Duodenal mucosa (tissue), 2 donors: ENCODE data around the gene TESK2.

Experiments
- H3K27ac ChIP-seq: one replicate; pipeline ENCODE4 v1.7.0; 2013; ENCODE audit warnings: low read depth, low read length
- H3K27me3 ChIP-seq, 2 donors: one replicate each; pipeline ENCODE4 v1.7.0; 2013; ENCODE audit warnings: low read length in 2 of 2, control low read depth in 1 of 2; ENCODE audit not compliant: insufficient read depth in 2 of 2, control insufficient read depth in 1 of 2
- H3K36me3 ChIP-seq, 2 donors: one replicate each; pipeline ENCODE4 v1.7.0; 2013; ENCODE audit warnings: low read length in 2 of 2, control low read depth in 1 of 2; ENCODE audit not compliant: insufficient read depth in 2 of 2, control insufficient read depth in 1 of 2
- H3K4me1 ChIP-seq, 2 donors: one replicate each; pipeline ENCODE4 v1.7.0; 2013; ENCODE audit warnings: low read length in 2 of 2, control low read depth in 1 of 2; ENCODE audit not compliant: insufficient read depth in 2 of 2, control insufficient read depth in 1 of 2
- H3K4me3 ChIP-seq, 2 donors: one replicate each; pipeline ENCODE4 v1.7.0; 2013; ENCODE audit warnings: low read length in 2 of 2, low read depth in 1 of 2
- H3K9ac ChIP-seq, 2 donors: one replicate each; pipeline ENCODE4 v1.7.0; 2013; ENCODE audit warnings: low read length in 2 of 2, low read depth in 1 of 2
- H3K9me3 ChIP-seq, 2 donors: one replicate each; pipeline ENCODE4 v1.7.0; 2013; ENCODE audit warnings: low read length in 2 of 2, control low read depth in 1 of 2; ENCODE audit not compliant: control insufficient read depth in 1 of 2

The TESK2 gene

GRCh38 chr1:45346473-45346872 lies 144.5 kb downstream of the TESK2 start:
- Histone ChIP-seq H3K4me1 (peaks cover 7 to 9% of the 10 kb centered on the region in 2 donors), H3K27me3 (no peaks in the 10 kb centered on the region), H3K9me3 (no peaks in the 10 kb centered on the region), H3K9ac (no peak overlapping the region), H3K27ac (no peak overlapping the region), H3K4me3 (no peak overlapping the region), H3K36me3 (peaks cover 25 to 53% of the 10 kb centered on the region in 2 donors)

DNA sequence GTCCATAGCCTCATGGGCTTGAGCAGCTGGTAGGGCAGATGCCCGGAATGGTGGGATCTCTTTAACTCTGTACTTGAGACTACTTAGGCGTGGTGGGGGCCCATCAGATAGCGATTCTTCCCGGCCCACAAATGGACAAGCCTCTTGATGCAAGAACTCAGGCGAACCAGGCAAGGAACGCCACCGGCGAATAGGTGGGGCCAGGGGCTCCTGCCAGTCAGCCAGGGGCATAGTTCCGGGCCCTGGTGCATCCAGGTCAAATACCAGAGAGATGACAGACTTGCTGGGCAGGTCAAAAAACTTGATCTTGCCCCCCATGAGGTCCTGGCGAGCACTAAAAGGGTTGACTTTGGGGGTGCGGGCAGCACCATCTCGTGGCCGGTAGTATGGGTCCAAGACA lies 145.9 kb downstream of the TESK2 start:
- Histone ChIP-seq H3K27ac (no peak overlapping the region), H3K9ac (no peak overlapping the region), H3K27me3 (no peaks in the 10 kb centered on the region)

GRCh38 chr1:45344499-45344898 lies 146.5 kb downstream of the TESK2 start:
- Histone ChIP-seq H3K27ac (no peak overlapping the region), H3K27me3 (no peaks in the 10 kb centered on the region), H3K36me3 (peaks cover 23 to 51% of the 10 kb centered on the region in 2 donors), H3K9ac (no peak overlapping the region), H3K4me1 (peaks cover 16 to 19% of the 10 kb centered on the region in 2 donors), H3K4me3 (no peak overlapping the region), H3K9me3 (no peaks in the 10 kb centered on the region)

More for the DNA sequence above, 145.9 kb downstream of the TESK2 start:
- Histone ChIP-seq H3K9me3 (no peaks in the 10 kb centered on the region), H3K36me3 (peaks cover 25 to 51% of the 10 kb centered on the region in 2 donors), H3K4me1 (peaks cover 16 to 19% of the 10 kb centered on the region in 2 donors), H3K4me3 (no peak overlapping the region)

DNA sequence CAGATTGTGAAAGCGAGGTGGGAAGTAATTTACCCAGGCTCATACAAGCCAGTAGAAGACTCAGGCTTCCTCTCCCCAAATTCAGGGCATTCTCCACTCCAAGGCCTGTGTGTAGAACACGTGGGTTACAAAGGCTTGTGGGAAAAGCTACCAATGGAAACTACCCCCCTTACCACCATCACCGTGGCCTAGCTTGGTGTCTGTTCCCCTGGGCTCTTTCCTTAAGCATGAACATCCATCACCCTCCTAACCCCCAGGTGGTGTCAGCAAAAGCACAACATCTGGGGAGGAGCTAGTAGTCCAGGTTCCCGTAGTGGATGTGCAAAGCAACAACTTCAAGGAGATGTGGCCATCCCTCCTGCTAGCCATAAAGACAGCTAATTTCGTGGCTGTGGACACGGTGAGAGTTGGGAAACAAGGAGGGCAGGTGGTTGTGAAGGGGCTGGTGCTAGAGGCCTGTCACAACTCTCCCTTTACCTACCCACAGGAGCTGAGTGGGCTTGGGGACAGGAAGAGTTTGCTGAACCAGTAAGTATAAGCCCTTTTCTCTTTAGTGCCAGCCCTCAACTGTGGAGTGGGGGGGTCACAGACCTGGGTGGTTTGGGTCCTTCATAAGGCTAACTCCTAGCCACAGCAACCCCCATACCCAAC lies 150.0 kb downstream of the TESK2 start:
- H3K27me3 ChIP-seq: no peaks in the 10 kb centered on the region
- peak overlapping the region; percentile 81 to 85 for H3K9ac ChIP-seq
- no peak overlapping the region for H3K27ac ChIP-seq
- no peaks in the 10 kb centered on the region for H3K9me3 ChIP-seq
- peaks cover 24 to 32% of the 10 kb centered on the region in 2 donors for H3K4me1 ChIP-seq
- peaks cover 17 to 43% of the 10 kb centered on the region in 2 donors for H3K36me3 ChIP-seq
- peak overlapping the region; percentile 88 to 90 for H3K4me3 ChIP-seq

GRCh38 chr1:45339789-45340558 lies 151.0 kb downstream of the TESK2 start, which contains the start of the genes MUTYH and TOE1:
Gene MUTYH (minus strand): TSS chr1:45340440. CDS start chr1:45334505, 5,935 bp downstream.
Gene TOE1 (plus strand): TSS chr1:45340170. CDS start chr1:45340253, 83 bp downstream.
- peak within 1 kb of the TSS; percentile 81 to 85 for H3K9ac ChIP-seq
- H3K27me3 ChIP-seq: no peaks in the 10 kb centered on the region
- peak within 1 kb of the TSS; percentile 88 to 90 for H3K4me3 ChIP-seq
- peaks cover 17 to 34% of the 10 kb centered on the region in 2 donors for H3K36me3 ChIP-seq
- H3K9me3 ChIP-seq: no peaks in the 10 kb centered on the region
- peak within 1 kb of the TSS; percentile 96 for H3K27ac ChIP-seq
- peaks cover 28 to 40% of the 10 kb centered on the region in 2 donors for H3K4me1 ChIP-seq

DNA sequence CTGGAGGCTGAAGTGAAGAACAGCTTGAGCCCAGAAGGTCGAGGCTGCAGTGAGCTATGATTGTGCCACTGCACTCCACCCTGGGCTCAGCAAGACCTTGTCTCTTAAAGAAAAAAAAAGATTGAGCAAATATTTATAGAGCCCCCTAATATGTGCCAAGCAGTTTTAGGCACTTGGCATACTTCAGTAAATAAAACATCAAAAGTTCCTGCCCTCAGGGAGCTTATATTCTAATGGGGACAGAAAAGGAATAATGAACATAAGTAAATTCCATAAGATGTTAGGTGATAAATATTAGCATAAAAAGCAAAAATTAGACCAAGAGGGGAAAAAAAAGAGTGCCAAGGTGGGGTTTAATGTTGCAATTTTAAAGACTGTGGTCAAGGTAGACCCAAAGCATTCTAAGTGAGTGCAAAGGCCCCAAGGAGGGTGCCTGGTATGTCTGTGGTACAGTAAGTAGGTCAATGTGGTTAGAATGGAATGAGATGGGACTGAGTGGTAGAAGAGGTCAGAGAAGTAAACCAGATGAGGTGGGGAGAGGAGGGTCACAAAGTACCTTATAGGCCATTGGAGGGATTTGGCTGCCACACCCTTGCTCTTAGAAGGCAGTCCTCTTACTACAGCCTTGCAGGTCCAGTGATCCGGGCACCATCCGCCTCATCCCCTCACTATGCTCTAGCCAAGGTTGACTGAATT lies 153.2 kb downstream of the TESK2 start:
- Histone ChIP-seq H3K27ac (no peak overlapping the region), H3K4me1 (peaks cover 28 to 51% of the 10 kb centered on the region in 2 donors)

GRCh38 chr1:45335855-45336324 lies 155.1 kb downstream of the TESK2 start:
- no peak overlapping the region for H3K4me3 ChIP-seq
- H3K27ac ChIP-seq: peak overlapping the region; percentile 13
- H3K4me1 ChIP-seq: peaks cover 16 to 39% of the 10 kb centered on the region in 2 donors
- no peaks in the 10 kb centered on the region for H3K27me3 ChIP-seq
- H3K9ac ChIP-seq: no peak overlapping the region
- H3K9me3 ChIP-seq: no peaks in the 10 kb centered on the region
- H3K36me3 ChIP-seq: peaks cover 10 to 38% of the 10 kb centered on the region in 2 donors

More for the DNA sequence above, 153.2 kb downstream of the TESK2 start:
- Histone ChIP-seq H3K4me3 (no peak overlapping the region), H3K36me3 (peaks cover 14 to 31% of the 10 kb centered on the region in 2 donors), H3K9me3 (no peaks in the 10 kb centered on the region), H3K27me3 (no peaks in the 10 kb centered on the region), H3K9ac (no peak overlapping the region)

GRCh38 chr1:45334308-45335245 lies 156.4 kb downstream of the TESK2 start:
- Histone ChIP-seq H3K36me3 (peaks cover 12 to 41% of the 10 kb centered on the region in 2 donors), H3K9me3 (no peaks in the 10 kb centered on the region), H3K27me3 (no peaks in the 10 kb centered on the region), H3K9ac (peak overlapping the region in 1 of 2 donors; percentile 15), H3K4me3 (no peak overlapping the region), H3K27ac (no peak overlapping the region), H3K4me1 (peaks cover 12 to 34% of the 10 kb centered on the region in 2 donors)

- H3K4me1 ChIP-seq: peaks cover 9 to 36% of the 10 kb centered on the region in 2 donors
- no peak overlapping the region for H3K4me3 ChIP-seq
- no peak overlapping the region for H3K27ac ChIP-seq
- H3K9ac ChIP-seq: no peak overlapping the region
- no peaks in the 10 kb centered on the region for H3K9me3 ChIP-seq
- no peaks in the 10 kb centered on the region for H3K27me3 ChIP-seq
- peaks cover 13 to 45% of the 10 kb centered on the region in 2 donors for H3K36me3 ChIP-seq
Observed at GRCh38 chr1:45332346-45332720, 158.6 kb downstream of the TESK2 start.
